ENCODE measurements around the gene MAGIX.

Gene MAGIX

GRCh38 chrX:49163555-49164419 is 1.2 kb downstream of the MAGIX start (continued):
- TF ChIP-seq ZNF274 (IDR thresholded peaks at IDR 0.05; ENCODE audit: low read length) (no peak), ZNF274 (tag by site-specific recombination; IDR thresholded peaks at IDR 0.05; ENCODE audit: borderline replicate concordance) (no peak), ZNF184 (tag by site-specific recombination; IDR thresholded peaks at IDR 0.05) (no peak), GLIS1 (tag by site-specific recombination; IDR thresholded peaks at IDR 0.05) (peak; percentile 63; the same call in 1 of the 2 replicates), ZBTB26 (tag by site-specific recombination; optimal IDR thresholded peaks at IDR 0.05) (peak; percentile 55), ZNF660 (tag by site-specific recombination; IDR thresholded peaks at IDR 0.05) (peak; percentile 51; the same call in 1 of the 2 replicates), ZNF664 (tag by site-specific recombination; IDR thresholded peaks at IDR 0.05) (no peak), SCRT1 (tag by site-specific recombination; IDR thresholded peaks at IDR 0.05; ENCODE audit: borderline replicate concordance) (no peak), SP2 (tag by site-specific recombination; IDR thresholded peaks at IDR 0.05) (peak; percentile 89), SALL2 (tag by site-specific recombination; IDR thresholded peaks at IDR 0.05; ENCODE audit: borderline replicate concordance) (no peak), ZNF148 (tag by site-specific recombination; IDR thresholded peaks at IDR 0.05; ENCODE audit: borderline replicate concordance) (no peak), ZNF311 (tag by site-specific recombination; IDR thresholded peaks at IDR 0.05; ENCODE audit: borderline replicate concordance) (no peak), ZNF596 (tag by site-specific recombination; IDR thresholded peaks at IDR 0.05) (no peak), TCF7L2 (IDR thresholded peaks at IDR 0.05; ENCODE audit: borderline replicate concordance, low read depth, low read length) (no peak), ZNF132 (tag by site-specific recombination; IDR thresholded peaks at IDR 0.05; ENCODE audit: borderline replicate concordance) (no peak), ZNF354C (tag by site-specific recombination; IDR thresholded peaks at IDR 0.05; ENCODE audit: borderline replicate concordance, low read depth) (no peak), ZNF521 (tag by site-specific recombination; IDR thresholded peaks at IDR 0.05) (no peak), BCL6B (tag by site-specific recombination; IDR thresholded peaks at IDR 0.05) (no peak), ZNF629 (tag by site-specific recombination; IDR thresholded peaks at IDR 0.05) (peak; percentile 41; the same call in 1 of the 2 replicates), ZNF488 (tag by site-specific recombination; IDR thresholded peaks at IDR 0.05) (no peak), ZNF501 (tag by site-specific recombination; IDR thresholded peaks at IDR 0.05) (0 out of 2 replicates have a peak, but pooled peaks have one; percentile 67), ZNF560 (tag by site-specific recombination; IDR thresholded peaks at IDR 0.05; ENCODE audit: borderline replicate concordance) (no peak), ZNF514 (tag by site-specific recombination; IDR thresholded peaks at IDR 0.05) (no peak), ZNF10 (tag by site-specific recombination; IDR thresholded peaks at IDR 0.05) (no peak), ZNF266 (tag by site-specific recombination; IDR thresholded peaks at IDR 0.05; ENCODE audit: low read depth) (no peak), ZNF585B (tag by site-specific recombination; IDR thresholded peaks at IDR 0.05) (peak; percentile 21; the same call in 1 of the 2 replicates), ZNF350 (tag by site-specific recombination; IDR thresholded peaks at IDR 0.05) (no peak), ZNF621 (tag by site-specific recombination; IDR thresholded peaks at IDR 0.05) (no peak), KLF17 (tag by site-specific recombination; IDR thresholded peaks at IDR 0.05) (peak; percentile 58), YY2 (tag by site-specific recombination; IDR thresholded peaks at IDR 0.05) (no peak), ZBTB6 (tag by site-specific recombination; IDR thresholded peaks at IDR 0.05) (no peak)

Measured in HEK293 (cell line).